GM23338 (cell line): Measurements from ENCODE around the gene ZKSCAN2. TPM values are rescaled to one million over a fixed set of nuclear protein-coding genes. Genes with fewer than 3 reads are reported as not detected.

Experiments used
- ATAC-seq: fragments of 200-7000 bp; cut with Tn5 transposase; 3 replicates; pipeline ENCODE4 v1.9.1; 2020
- DNase-seq: peaks from one replicate; pipeline ENCODE4 v3.0.0-alpha.2; 2015; ENCODE audit warnings: low spot score
- H2AFZ ChIP-seq: fragments of 200-600 bp; sonication (generic); 2 replicates; pipeline ENCODE4 v1.8.0; 2016; ENCODE audit warnings: antibody characterized with exemption, mild to moderate bottlenecking, moderate library complexity
- H3F3A ChIP-seq: fragments of 200-600 bp; sonication (generic); replicated peaks from 2 replicates; pipeline ENCODE4 v1.8.0; 2017; ENCODE audit warnings: antibody characterized with exemption, mixed run types, low read depth
- H3K27ac ChIP-seq: fragments of 200-600 bp; sonication (generic); 2 replicates; pipeline ENCODE4 v1.6.1; 2016; ENCODE audit warnings: low read depth
- H3K27me3 ChIP-seq: fragments of 200-600 bp; sonication (generic); 2 replicates; pipeline ENCODE4 v1.8.0; 2016; ENCODE audit warnings: mild to moderate bottlenecking, mixed run types, moderate library complexity; ENCODE audit not compliant: insufficient read depth
- H3K36me3 ChIP-seq: fragments of 200-600 bp; sonication (generic); 2 replicates; pipeline ENCODE4 v1.8.0; 2016; ENCODE audit warnings: mild to moderate bottlenecking; ENCODE audit not compliant: insufficient read depth
- H3K4me1 ChIP-seq: fragments of 200-600 bp; sonication (generic); 2 replicates; pipeline ENCODE4 v1.8.0; 2016; ENCODE audit warnings: mild to moderate bottlenecking, moderate library complexity; ENCODE audit not compliant: insufficient read depth
- H3K4me2 ChIP-seq: fragments of 200-600 bp; sonication (generic); 2 replicates; pipeline ENCODE4 v1.7.1; 2017; ENCODE audit warnings: mixed run types
- H3K4me3 ChIP-seq: fragments of 200-600 bp; sonication (generic); 2 replicates; pipeline ENCODE4 v1.6.1; 2016; ENCODE audit warnings: mixed run types
- H3K79me2 ChIP-seq: fragments of 200-600 bp; sonication (generic); replicated peaks from 2 replicates; pipeline ENCODE4 v1.8.0; 2017; ENCODE audit warnings: mild to moderate bottlenecking; ENCODE audit not compliant: insufficient read depth
- H3K9me2 ChIP-seq: fragments of 200-600 bp; sonication (generic); 2 replicates; pipeline ENCODE4 v1.8.0; 2017; ENCODE audit not compliant: insufficient read depth
- H4K20me1 ChIP-seq: fragments of 200-600 bp; sonication (generic); replicated peaks from 2 replicates; pipeline ENCODE4 v1.8.0; 2017; ENCODE audit warnings: mild to moderate bottlenecking; ENCODE audit not compliant: insufficient read depth
- H3K27ac Mint-ChIP-seq: 2 replicates; pipeline ENCODE4 v1.8.0; 2020; ENCODE audit warnings: inconsistent platforms, mild to moderate bottlenecking, moderate library complexity, mixed read lengths
- H3K27me3 Mint-ChIP-seq: 3 replicates; pipeline ENCODE4 v1.8.0; 2022; ENCODE audit warnings: low read depth, mild to moderate bottlenecking, moderate library complexity, mixed read lengths, inconsistent platforms; ENCODE audit not compliant: insufficient read depth, poor library complexity
- H3K36me3 Mint-ChIP-seq: 3 replicates; pipeline ENCODE4 v1.8.0; 2021; ENCODE audit warnings: low read depth, mild to moderate bottlenecking, inconsistent platforms, moderate library complexity, mixed read lengths
- H3K4me1 Mint-ChIP-seq: 3 replicates; pipeline ENCODE4 v1.8.0; 2020; ENCODE audit warnings: mild to moderate bottlenecking, inconsistent platforms, mixed read lengths
- H3K4me3 Mint-ChIP-seq: 3 replicates; pipeline ENCODE4 v1.8.0; 2021; ENCODE audit warnings: moderate library complexity, mild to moderate bottlenecking, inconsistent platforms, mixed read lengths
- H3K9me3 Mint-ChIP-seq: 3 replicates; pipeline ENCODE4 v1.8.0; 2020; ENCODE audit warnings: moderate library complexity, mild to moderate bottlenecking, inconsistent platforms, mixed read lengths
- CREB1 ChIP-seq: fragments of 250-450 bp; sonication (Bioruptor Pico); IDR thresholded peaks from 2 replicates; pipeline ENCODE4 v1.5.0; 2020; ENCODE audit warnings: low read depth, mild to moderate bottlenecking, moderate library complexity
- CTCF ChIP-seq, 2 experiments: fragments of 200-600 bp in 1 of 2; sonication (generic) in 1 of 2; conservative IDR thresholded peaks; 2 replicates each; pipeline versions ENCODE4 v1.5.1 to v1.6.1; 2016 to 2017; ENCODE audit warnings: antibody characterized with exemption in 2 of 2, low read depth in 2 of 2, mild to moderate bottlenecking in 2 of 2, moderate library complexity in 1 of 2
- ETS1 ChIP-seq: IDR thresholded peaks from 2 replicates; pipeline ENCODE4 v1.6.1; 2016; ENCODE audit warnings: antibody characterized with exemption
- EZH2phosphoT487 ChIP-seq: fragments of 200-600 bp; sonication (generic); IDR thresholded peaks from one replicate; pipeline ENCODE4 v1.8.1; 2018; ENCODE audit warnings: antibody characterized with exemption; ENCODE audit not compliant: unreplicated experiment
- JUNB ChIP-seq: IDR thresholded peaks from one replicate; pipeline ENCODE4 v1.6.1; 2016; ENCODE audit warnings: antibody characterized with exemption; ENCODE audit not compliant: unreplicated experiment
- POLR2AphosphoS5 ChIP-seq: IDR thresholded peaks from 2 replicates; pipeline ENCODE4 v1.6.1; 2016; ENCODE audit warnings: antibody characterized with exemption, low read depth
- STAT1 ChIP-seq: IDR thresholded peaks from one replicate; pipeline ENCODE4 v1.6.1; 2016; ENCODE audit warnings: antibody characterized with exemption; ENCODE audit not compliant: unreplicated experiment
- ZNF331 ChIP-seq: fragments of 250-450 bp; sonication (Bioruptor Pico); IDR thresholded peaks from 2 replicates; pipeline ENCODE4 v1.5.0; 2020; ENCODE audit warnings: low read depth, mild to moderate bottlenecking, moderate library complexity
- polyA plus RNA-seq: library from polyadenylated mRNA; unstranded; fragments of >200 nt; fragmentation: Nextera tagmentation; extraction: Ambion mirVana; gene quantifications from 2 replicates; pipeline ENCODE4 v1.2.1, GENCODE V29; 2016
- total RNA-seq: library from RNA; depleted of rRNA; stranded (reverse); fragments of >200 nt; shearing (Covaris generic); gene quantifications from 2 replicates; pipeline ENCODE4 v1.2.3, GENCODE V29; 2014

ZKSCAN2 gene
- total and polyA plus RNA-seq, 2 experiments from 2014 or later: 2.0 to 8.8 TPM

GRCh38 chr16:25199457-25199856, 58.2 kb downstream of the ZKSCAN2 start:
- DNase-seq: no peak

GRCh38 chr16:25198021-25198420, 59.6 kb downstream of the ZKSCAN2 start:
- H3K27me3 ChIP-seq: no peaks in the 10 kb centered on the region
- no peaks in the 10 kb centered on the region for H3K36me3 ChIP-seq
- no peak overlapping the region for H3K4me2 ChIP-seq
- no peaks in the 10 kb centered on the region for H3K9me2 ChIP-seq
- no peak overlapping the region for H3K27ac ChIP-seq
- Mint-ChIP-seq H3K4me1 (no peaks in the 10 kb centered on the region), H3K27me3 (peaks cover 2% of the 10 kb centered on the region), H3K9me3 (no peaks in the 10 kb centered on the region; the same call in 2 of the 3 replicates), H3K4me3 (no peak overlapping the region), H3K27ac (no peak overlapping the region), H3K36me3 (no peaks in the 10 kb centered on the region)
- no peaks in the 10 kb centered on the region for H3K4me1 ChIP-seq
- no peak overlapping the region for H2AFZ ChIP-seq
- DNase-seq: no peak
- no peaks in the 10 kb centered on the region for H3K79me2 ChIP-seq
- H4K20me1 ChIP-seq: no peaks in the 10 kb centered on the region; the same call in 1 of the 2 replicates
- H3K4me3 ChIP-seq: no peak overlapping the region
- ATAC-seq: no peak
- no peaks in the 10 kb centered on the region for H3F3A ChIP-seq
- TF ChIP-seq ZNF331 (CRISPR knock-in tag): no peak
- TF ChIP-seq EZH2phosphoT487: no peak
- no peak for TF ChIP-seq CREB1 (CRISPR knock-in tag)
- TF ChIP-seq ETS1: no peak
- no peak for TF ChIP-seq CTCF (conservative IDR thresholded peaks at IDR 0.05; ENCODE audit: low read depth in 2 of 2)
- TF ChIP-seq STAT1: no peak

More at GRCh38 chr16:25199457-25199856, 58.2 kb downstream of the ZKSCAN2 start:
- Mint-ChIP-seq H3K4me1 (no peaks in the 10 kb centered on the region), H3K36me3 (no peaks in the 10 kb centered on the region), H3K27ac (no peak overlapping the region), H3K9me3 (no peaks in the 10 kb centered on the region; the same call in 2 of the 3 replicates), H3K4me3 (no peak overlapping the region), H3K27me3 (peaks cover 2% of the 10 kb centered on the region)
- Histone ChIP-seq H2AFZ (no peak overlapping the region), H3K4me3 (no peak overlapping the region), H3F3A (no peaks in the 10 kb centered on the region), H3K79me2 (no peaks in the 10 kb centered on the region), H3K36me3 (no peaks in the 10 kb centered on the region), H4K20me1 (no peaks in the 10 kb centered on the region), H3K27me3 (no peaks in the 10 kb centered on the region), H3K4me2 (no peak overlapping the region), H3K4me1 (no peaks in the 10 kb centered on the region), H3K27ac (no peak overlapping the region), H3K9me2 (no peaks in the 10 kb centered on the region)
- no peak for ATAC-seq
- TF ChIP-seq CREB1 (CRISPR knock-in tag): no peak
- TF ChIP-seq JUNB: no peak
- no peak for TF ChIP-seq CTCF (conservative IDR thresholded peaks at IDR 0.05; ENCODE audit: low read depth in 2 of 2)
- TF ChIP-seq POLR2AphosphoS5: no peak
